ENCODE data around the gene COL17A1.

COL17A1 gene

GRCh38 chr10:104032144-104032775 is 53.4 kb downstream of the COL17A1 start:
- no peak for DNase-seq

- DNase-seq = no peak
These were observed 54.0 kb downstream of the COL17A1 start for GRCh38 chr10:104031631-104032030.

GRCh38 chr10:104029521-104029860 is 56.2 kb downstream of the COL17A1 start:
- DNase-seq = no peak

- DNase-seq = no peak
These were observed 56.7 kb downstream of the COL17A1 start for GRCh38 chr10:104028823-104029520.

GRCh38 chr10:104028146-104028545 is 57.5 kb downstream of the COL17A1 start:
- DNase-seq = peak; percentile 27

GRCh38 chr10:104026762-104027161 is 58.9 kb downstream of the COL17A1 start:
- DNase-seq = no peak

- no peak for DNase-seq
These were observed 60.2 kb downstream of the COL17A1 start for GRCh38 chr10:104025524-104025923.

- no peak for DNase-seq
These were observed 63.7 kb downstream of the COL17A1 start for GRCh38 chr10:104022026-104022425.

GRCh38 chr10:104021246-104021645 is 64.4 kb downstream of the COL17A1 start:
- DNase-seq = no peak

GRCh38 chr10:104020020-104020419 is 65.7 kb downstream of the COL17A1 start:
- DNase-seq = no peak

GRCh38 chr10:104018471-104018870 is 67.2 kb downstream of the COL17A1 start:
- no peak for DNase-seq

GRCh38 chr10:104016661-104017060 is 69.0 kb downstream of the COL17A1 start:
- no peak for DNase-seq

GRCh38 chr10:104014176-104014575 is 71.5 kb downstream of the COL17A1 start:
- DNase-seq = no peak

GRCh38 chr10:104013489-104013888 is 72.2 kb downstream of the COL17A1 start:
- DNase-seq = no peak

GRCh38 chr10:104011904-104012303 is 73.8 kb downstream of the COL17A1 start:
- DNase-seq = no peak

GRCh38 chr10:104005172-104005863 is 80.4 kb downstream of the COL17A1 start:
- DNase-seq = no peak

- no peak for DNase-seq
These were observed 82.8 kb downstream of the COL17A1 start for GRCh38 chr10:104002911-104003310.

- DNase-seq = no peak
These were observed 86.9 kb downstream of the COL17A1 start for GRCh38 chr10:103998805-103999204.

GRCh38 chr10:103995134-103995533 is 90.5 kb downstream of the COL17A1 start:
- DNase-seq = no peak

- no peak for DNase-seq
These were observed 94.1 kb downstream of the COL17A1 start for GRCh38 chr10:103991393-103992128.

- no peak for DNase-seq
These were observed 95.1 kb downstream of the COL17A1 start for GRCh38 chr10:103990531-103990930.

- DNase-seq = no peak
These were observed 95.6 kb downstream of the COL17A1 start for GRCh38 chr10:103990121-103990520.

- peak; percentile 27 for DNase-seq
These were observed 99.3 kb downstream of the COL17A1 start for GRCh38 chr10:103986360-103986759.

- DNase-seq = no peak
These were observed 100.0 kb downstream of the COL17A1 start for GRCh38 chr10:103985726-103986125.

All from stimulated activated CD4-positive, alpha-beta T cell treated with anti-CD3 and anti-CD28 coated beads, Interleukin-15, amount 100 ng/mL, for 24 hours (primary cell).